ENCODE data around the gene SEC11C.

DNA sequence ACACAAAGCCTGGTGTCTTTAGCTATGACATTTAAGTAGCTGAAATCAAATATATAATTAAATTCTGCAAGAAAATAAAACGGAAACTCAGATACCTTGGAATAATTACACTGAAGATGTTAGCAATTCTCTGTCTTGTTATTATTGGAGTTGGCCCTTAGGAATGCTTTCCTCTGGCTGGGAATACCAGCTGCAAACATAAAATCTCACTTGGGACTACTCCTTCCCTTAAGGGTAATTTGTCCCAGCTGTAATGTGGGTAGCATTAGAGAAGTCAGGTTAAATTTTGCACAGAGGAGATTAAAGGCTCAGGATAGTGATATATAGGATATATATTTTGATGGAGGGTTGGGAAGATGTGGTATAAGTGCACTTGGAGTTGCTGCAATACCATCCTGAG lies 43.0 kb downstream of the SEC11C start:
- TF ChIP-seq, protein P1, sequence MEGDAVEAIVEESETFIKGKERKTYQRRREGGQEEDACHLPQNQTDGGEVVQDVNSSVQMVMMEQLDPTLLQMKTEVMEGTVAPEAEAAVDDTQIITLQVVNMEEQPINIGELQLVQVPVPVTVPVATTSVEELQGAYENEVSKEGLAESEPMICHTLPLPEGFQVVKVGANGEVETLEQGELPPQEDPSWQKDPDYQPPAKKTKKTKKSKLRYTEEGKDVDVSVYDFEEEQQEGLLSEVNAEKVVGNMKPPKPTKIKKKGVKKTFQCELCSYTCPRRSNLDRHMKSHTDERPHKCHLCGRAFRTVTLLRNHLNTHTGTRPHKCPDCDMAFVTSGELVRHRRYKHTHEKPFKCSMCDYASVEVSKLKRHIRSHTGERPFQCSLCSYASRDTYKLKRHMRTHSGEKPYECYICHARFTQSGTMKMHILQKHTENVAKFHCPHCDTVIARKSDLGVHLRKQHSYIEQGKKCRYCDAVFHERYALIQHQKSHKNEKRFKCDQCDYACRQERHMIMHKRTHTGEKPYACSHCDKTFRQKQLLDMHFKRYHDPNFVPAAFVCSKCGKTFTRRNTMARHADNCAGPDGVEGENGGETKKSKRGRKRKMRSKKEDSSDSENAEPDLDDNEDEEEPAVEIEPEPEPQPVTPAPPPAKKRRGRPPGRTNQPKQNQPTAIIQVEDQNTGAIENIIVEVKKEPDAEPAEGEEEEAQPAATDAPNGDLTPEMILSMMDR (IDR thresholded peaks at IDR 0.05), result no peak
- TF ChIP-seq POLR2AphosphoS5 (IDR thresholded peaks at IDR 0.05), result no peak
- TF ChIP-seq EP300 (IDR thresholded peaks at IDR 0.05), result no peak
